Neural cell (in vitro differentiated cells): ENCODE data around the gene RAB13. TPM values are rescaled to one million over a fixed set of nuclear protein-coding genes. Genes with fewer than 3 reads are reported as not detected.
A peak's percentile ranks its signal among the peaks of the same experiment; 100 is the strongest.

ENCODE experiments used
- H2AFZ ChIP-seq: fragments of 200-600, 300-800 bp; sonication (generic), shearing (Covaris generic); 2 replicates; pipeline ENCODE4 v1.6.0; 2014; ENCODE audit warnings: low read depth, mild to moderate bottlenecking, antibody characterized with exemption, low read length, moderate library complexity
- H3F3A ChIP-seq: fragments of 200-600 bp; shearing (Covaris generic); 2 replicates; pipeline ENCODE4 v1.6.1; 2016; ENCODE audit warnings: mild to moderate bottlenecking, moderate library complexity, mixed read lengths, antibody characterized with exemption, low read length; ENCODE audit not compliant: insufficient read depth, poor library complexity, severe bottlenecking
- H3K27ac ChIP-seq: fragments of 200-600, 300-800 bp; sonication (generic), shearing (Covaris generic); 2 replicates; pipeline ENCODE4 v1.5.1; 2014; ENCODE audit warnings: mild to moderate bottlenecking, low read length, moderate library complexity
- H3K27me3 ChIP-seq: fragments of 300-800, 200-600 bp; sonication (generic), shearing (Covaris generic); 2 replicates; pipeline ENCODE4 v1.6.0; 2014; ENCODE audit warnings: mild to moderate bottlenecking, low read depth, low read length, moderate library complexity; ENCODE audit not compliant: insufficient read depth
- H3K36me3 ChIP-seq: fragments of 300-800, 200-600 bp; sonication (generic), shearing (Covaris generic); 2 replicates; pipeline ENCODE4 v1.5.1; 2014; ENCODE audit warnings: mild to moderate bottlenecking, antibody characterized with exemption, low read length, moderate library complexity; ENCODE audit not compliant: insufficient read depth
- H3K4me2 ChIP-seq: fragments of 300-800, 200-600 bp; sonication (generic), shearing (Covaris generic); 2 replicates; pipeline ENCODE4 v1.6.0; 2014; ENCODE audit warnings: mild to moderate bottlenecking, low read length
- H3K4me3 ChIP-seq: fragments of 300-800, 200-600 bp; sonication (generic), shearing (Covaris generic); 2 replicates; pipeline ENCODE4 v1.5.1; 2014; ENCODE audit warnings: mild to moderate bottlenecking, low read length, moderate library complexity
- H3K79me2 ChIP-seq: fragments of 200-600 bp; shearing (Covaris generic); replicated peaks from 2 replicates; pipeline ENCODE4 v1.6.0; 2014; ENCODE audit warnings: mild to moderate bottlenecking, low read length, moderate library complexity; ENCODE audit not compliant: insufficient read depth
- H3K9ac ChIP-seq: fragments of 300-800, 200-600 bp; sonication (generic), shearing (Covaris generic); 2 replicates; pipeline ENCODE4 v1.6.1; 2016; ENCODE audit warnings: mild to moderate bottlenecking, low read length, mixed read lengths
- H3K9me2 ChIP-seq: fragments of 200-600 bp; shearing (Covaris generic); 2 replicates; pipeline ENCODE4 v1.6.1; 2016; ENCODE audit warnings: mild to moderate bottlenecking, low read length, mixed read lengths; ENCODE audit not compliant: insufficient read depth
- H3K9me3 ChIP-seq: fragments of 200-600, 300-800 bp; sonication (generic), shearing (Covaris generic); 2 replicates; pipeline ENCODE4 v1.6.1; 2016; ENCODE audit warnings: mild to moderate bottlenecking, mixed run types, low read length, moderate library complexity, mixed read lengths
- H4K20me1 ChIP-seq: fragments of 200-600 bp; shearing (Covaris generic); 2 replicates; pipeline ENCODE4 v1.6.1; 2016; ENCODE audit warnings: mild to moderate bottlenecking, mixed run types; ENCODE audit not compliant: insufficient read depth
- EP300 ChIP-seq: fragments of 450-650 bp; conservative IDR thresholded peaks from 2 replicates; pipeline ENCODE4 v1.6.1; 2014; ENCODE audit warnings: antibody characterized with exemption, mild to moderate bottlenecking, moderate library complexity; ENCODE audit not compliant: poor library complexity, severe bottlenecking
- EZH2 ChIP-seq: fragments of 200-600, 300-800 bp; shearing (Covaris generic), sonication (generic); IDR thresholded peaks from 2 replicates; pipeline ENCODE4 v1.6.1; 2014; ENCODE audit warnings: antibody characterized with exemption, low read length, borderline replicate concordance, mild to moderate bottlenecking; ENCODE audit not compliant: insufficient read depth, poor library complexity, severe bottlenecking
- MXI1 ChIP-seq: fragments of 450-650 bp; conservative IDR thresholded peaks from 2 replicates; pipeline ENCODE4 v1.6.1; 2014; ENCODE audit warnings: antibody characterized with exemption, mild to moderate bottlenecking; ENCODE audit not compliant: poor library complexity, severe bottlenecking
- POLR2AphosphoS5 ChIP-seq: IDR thresholded peaks from 2 replicates; pipeline ENCODE4 v1.6.1; 2012
- RAD21 ChIP-seq: fragments of 450-650 bp; conservative IDR thresholded peaks from 2 replicates; pipeline ENCODE4 v1.6.1; 2014; ENCODE audit warnings: antibody characterized with exemption, mild to moderate bottlenecking, moderate library complexity
- SMC3 ChIP-seq: fragments of 450-650 bp; conservative IDR thresholded peaks from 2 replicates; pipeline ENCODE4 v1.6.1; 2014; ENCODE audit warnings: antibody characterized with exemption, mild to moderate bottlenecking, moderate library complexity; ENCODE audit not compliant: poor library complexity
- TAF1 ChIP-seq: IDR thresholded peaks from 2 replicates; pipeline ENCODE4 v1.6.1; 2012; ENCODE audit warnings: low read depth
- polyA plus RNA-seq: library from polyadenylated mRNA; depleted of rRNA; stranded (reverse); fragments of >200 nt; gene quantifications from 2 replicates; pipeline ENCODE4 v1.2.3, GENCODE V29; 2014
- TF ChIP-seq, protein P1 (sequence below): fragments of 450-650 bp; IDR thresholded peaks from 2 replicates; pipeline ENCODE4 v1.5.1; 2014; ENCODE audit warnings: antibody characterized with exemption, mild to moderate bottlenecking, moderate library complexity; ENCODE audit not compliant: poor library complexity, severe bottlenecking
- TF ChIP-seq, protein P2 (sequence below): IDR thresholded peaks from 2 replicates; pipeline ENCODE4 v1.6.1; 2012; ENCODE audit warnings: borderline replicate concordance

The RAB13 gene
- polyA plus RNA-seq, 1 donor from 2014 or later: 0.53 TPM

DNA sequence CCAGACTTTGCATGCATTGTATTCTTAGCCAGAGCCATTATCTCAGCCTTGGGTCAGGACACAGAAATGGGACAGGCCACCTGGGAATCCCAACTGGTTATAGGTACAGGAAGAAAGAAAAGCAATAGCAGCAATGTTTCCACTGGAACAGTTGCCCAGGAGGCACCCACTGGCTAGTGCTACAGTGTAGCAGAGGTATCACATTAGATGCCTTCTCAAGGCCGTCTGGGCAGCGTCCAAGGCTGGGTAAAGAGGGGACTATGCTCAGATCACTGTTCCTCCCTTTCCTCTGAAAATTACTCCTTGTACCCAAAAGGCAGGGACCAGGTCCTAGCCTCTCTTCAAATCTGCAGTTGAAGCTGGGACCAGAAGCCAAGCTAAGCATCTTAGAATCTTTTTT lies 15.8 kb downstream of the RAB13 start:
- no peak overlapping the region for H2AFZ ChIP-seq
- H4K20me1 ChIP-seq: no peaks in the 10 kb centered on the region
- no peaks in the 10 kb centered on the region for H3K9me3 ChIP-seq
- H3K27ac ChIP-seq: no peak overlapping the region
- peaks cover 4% of the 10 kb centered on the region for H3F3A ChIP-seq
- H3K9me2 ChIP-seq: no peaks in the 10 kb centered on the region
- no peak overlapping the region for H3K4me3 ChIP-seq
- no peaks in the 10 kb centered on the region for H3K36me3 ChIP-seq
- H3K4me2 ChIP-seq: no peak overlapping the region
- no peaks in the 10 kb centered on the region for H3K79me2 ChIP-seq
- no peak for TF ChIP-seq EZH2
- no peak for TF ChIP-seq POLR2AphosphoS5
- H3K27me3 ChIP-seq: no peaks in the 10 kb centered on the region
- no peak overlapping the region for H3K9ac ChIP-seq

DNA sequence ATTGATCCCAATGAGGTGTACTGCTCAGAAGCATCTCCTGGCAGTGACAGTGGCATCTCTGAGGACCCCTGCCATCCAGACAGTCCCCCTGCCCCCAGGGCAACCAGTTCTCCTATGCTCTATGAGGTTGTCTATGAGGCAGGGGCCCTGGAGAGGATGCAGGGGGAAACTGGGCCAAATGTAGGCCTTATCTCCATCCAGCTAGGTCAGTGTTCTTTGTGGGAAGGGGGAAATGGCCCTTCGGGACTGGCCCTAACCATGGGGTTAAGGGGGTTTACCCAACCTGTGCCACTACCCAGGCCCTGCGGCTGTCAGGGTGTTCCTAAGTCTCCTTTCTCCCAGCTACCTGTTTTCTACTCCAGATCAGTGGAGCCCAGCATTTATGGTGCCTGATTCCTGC lies 17.2 kb downstream of the RAB13 start:
- Histone ChIP-seq H3K9me2 (no peaks in the 10 kb centered on the region), H3F3A (peaks cover 4% of the 10 kb centered on the region), H4K20me1 (no peaks in the 10 kb centered on the region), H3K27ac (no peak overlapping the region), H3K27me3 (no peaks in the 10 kb centered on the region), H3K4me2 (no peak overlapping the region), H2AFZ (no peak overlapping the region), H3K4me3 (peak overlapping the region; percentile 91), H3K36me3 (no peaks in the 10 kb centered on the region), H3K79me2 (peaks cover 8% of the 10 kb centered on the region), H3K9ac (no peak overlapping the region), H3K9me3 (no peaks in the 10 kb centered on the region)
- TF ChIP-seq, protein P1, sequence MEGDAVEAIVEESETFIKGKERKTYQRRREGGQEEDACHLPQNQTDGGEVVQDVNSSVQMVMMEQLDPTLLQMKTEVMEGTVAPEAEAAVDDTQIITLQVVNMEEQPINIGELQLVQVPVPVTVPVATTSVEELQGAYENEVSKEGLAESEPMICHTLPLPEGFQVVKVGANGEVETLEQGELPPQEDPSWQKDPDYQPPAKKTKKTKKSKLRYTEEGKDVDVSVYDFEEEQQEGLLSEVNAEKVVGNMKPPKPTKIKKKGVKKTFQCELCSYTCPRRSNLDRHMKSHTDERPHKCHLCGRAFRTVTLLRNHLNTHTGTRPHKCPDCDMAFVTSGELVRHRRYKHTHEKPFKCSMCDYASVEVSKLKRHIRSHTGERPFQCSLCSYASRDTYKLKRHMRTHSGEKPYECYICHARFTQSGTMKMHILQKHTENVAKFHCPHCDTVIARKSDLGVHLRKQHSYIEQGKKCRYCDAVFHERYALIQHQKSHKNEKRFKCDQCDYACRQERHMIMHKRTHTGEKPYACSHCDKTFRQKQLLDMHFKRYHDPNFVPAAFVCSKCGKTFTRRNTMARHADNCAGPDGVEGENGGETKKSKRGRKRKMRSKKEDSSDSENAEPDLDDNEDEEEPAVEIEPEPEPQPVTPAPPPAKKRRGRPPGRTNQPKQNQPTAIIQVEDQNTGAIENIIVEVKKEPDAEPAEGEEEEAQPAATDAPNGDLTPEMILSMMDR: no peak
- TF ChIP-seq MXI1 (no peak), POLR2AphosphoS5 (no peak), TAF1 (no peak), EZH2 (no peak), SMC3 (no peak), EP300 (no peak), RAD21 (no peak)
- TF ChIP-seq, protein P2, sequence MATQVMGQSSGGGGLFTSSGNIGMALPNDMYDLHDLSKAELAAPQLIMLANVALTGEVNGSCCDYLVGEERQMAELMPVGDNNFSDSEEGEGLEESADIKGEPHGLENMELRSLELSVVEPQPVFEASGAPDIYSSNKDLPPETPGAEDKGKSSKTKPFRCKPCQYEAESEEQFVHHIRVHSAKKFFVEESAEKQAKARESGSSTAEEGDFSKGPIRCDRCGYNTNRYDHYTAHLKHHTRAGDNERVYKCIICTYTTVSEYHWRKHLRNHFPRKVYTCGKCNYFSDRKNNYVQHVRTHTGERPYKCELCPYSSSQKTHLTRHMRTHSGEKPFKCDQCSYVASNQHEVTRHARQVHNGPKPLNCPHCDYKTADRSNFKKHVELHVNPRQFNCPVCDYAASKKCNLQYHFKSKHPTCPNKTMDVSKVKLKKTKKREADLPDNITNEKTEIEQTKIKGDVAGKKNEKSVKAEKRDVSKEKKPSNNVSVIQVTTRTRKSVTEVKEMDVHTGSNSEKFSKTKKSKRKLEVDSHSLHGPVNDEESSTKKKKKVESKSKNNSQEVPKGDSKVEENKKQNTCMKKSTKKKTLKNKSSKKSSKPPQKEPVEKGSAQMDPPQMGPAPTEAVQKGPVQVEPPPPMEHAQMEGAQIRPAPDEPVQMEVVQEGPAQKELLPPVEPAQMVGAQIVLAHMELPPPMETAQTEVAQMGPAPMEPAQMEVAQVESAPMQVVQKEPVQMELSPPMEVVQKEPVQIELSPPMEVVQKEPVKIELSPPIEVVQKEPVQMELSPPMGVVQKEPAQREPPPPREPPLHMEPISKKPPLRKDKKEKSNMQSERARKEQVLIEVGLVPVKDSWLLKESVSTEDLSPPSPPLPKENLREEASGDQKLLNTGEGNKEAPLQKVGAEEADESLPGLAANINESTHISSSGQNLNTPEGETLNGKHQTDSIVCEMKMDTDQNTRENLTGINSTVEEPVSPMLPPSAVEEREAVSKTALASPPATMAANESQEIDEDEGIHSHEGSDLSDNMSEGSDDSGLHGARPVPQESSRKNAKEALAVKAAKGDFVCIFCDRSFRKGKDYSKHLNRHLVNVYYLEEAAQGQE: no peak

DNA sequence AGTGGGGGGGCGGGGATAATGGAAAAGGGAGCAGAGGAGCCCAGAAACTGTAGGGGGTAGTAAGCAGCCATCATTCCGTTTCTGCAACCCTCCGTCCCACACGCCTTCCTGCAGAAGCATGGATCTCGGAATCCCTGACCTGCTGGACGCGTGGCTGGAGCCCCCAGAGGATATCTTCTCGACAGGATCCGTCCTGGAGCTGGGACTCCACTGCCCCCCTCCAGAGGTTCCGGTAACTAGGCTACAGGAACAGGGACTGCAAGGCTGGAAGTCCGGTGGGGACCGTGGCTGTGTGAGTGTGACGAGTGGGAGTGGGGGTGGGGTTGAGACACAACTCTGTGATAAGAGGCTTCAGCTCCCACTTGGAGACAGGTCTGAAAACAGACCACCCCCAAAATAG lies 17.7 kb downstream of the RAB13 start:
- peaks cover 4% of the 10 kb centered on the region for H3F3A ChIP-seq
- peak overlapping the region; percentile 62 for H3K9ac ChIP-seq
- H3K4me2 ChIP-seq: no peak overlapping the region
- no peak for TF ChIP-seq SMC3
- TF ChIP-seq, protein P1: no peak
- TF ChIP-seq, protein P2: no peak
- no peak for TF ChIP-seq RAD21
- TF ChIP-seq TAF1: no peak
- no peak for TF ChIP-seq MXI1
- TF ChIP-seq EP300: no peak
- TF ChIP-seq POLR2AphosphoS5: no peak
- TF ChIP-seq EZH2: no peak
- no peak overlapping the region for H2AFZ ChIP-seq
- peaks cover 8% of the 10 kb centered on the region for H3K79me2 ChIP-seq
- no peaks in the 10 kb centered on the region for H4K20me1 ChIP-seq
- peak overlapping the region; percentile 74 for H3K27ac ChIP-seq
- peak overlapping the region; percentile 91 for H3K4me3 ChIP-seq
- no peaks in the 10 kb centered on the region for H3K9me2 ChIP-seq
- no peaks in the 10 kb centered on the region for H3K27me3 ChIP-seq
- no peaks in the 10 kb centered on the region for H3K9me3 ChIP-seq
- H3K36me3 ChIP-seq: no peaks in the 10 kb centered on the region
